ENCODE measurements around the gene PTPRN2. TPM values are rescaled to one million over a fixed set of nuclear protein-coding genes. Genes with fewer than 3 reads are reported as not detected.

PTPRN2 gene
- polyA plus RNA-seq, 1 donor = 1.7 TPM

- no peak for DNase-seq (ENCODE audit: low read depth)
Observed at GRCh38 chr7:157560710-157561522, 1026.7 kb downstream of the PTPRN2 start.

GRCh38 chr7:157560258-157560654, 1027.4 kb downstream of the PTPRN2 start:
- DNase-seq (ENCODE audit: low read depth) = no peak

GRCh38 chr7:157559596-157560257, 1027.9 kb downstream of the PTPRN2 start:
- no peak for DNase-seq (ENCODE audit: low read depth)

- DNase-seq (ENCODE audit: low read depth) = no peak
Observed at GRCh38 chr7:157558875-157559595, 1028.6 kb downstream of the PTPRN2 start.

- no peak for DNase-seq (ENCODE audit: low read depth)
Observed at GRCh38 chr7:157558516-157558874, 1029.1 kb downstream of the PTPRN2 start.

GRCh38 chr7:157558061-157558460, 1029.6 kb downstream of the PTPRN2 start:
- DNase-seq (ENCODE audit: low read depth) = no peak

GRCh38 chr7:157557263-157557662, 1030.4 kb downstream of the PTPRN2 start:
- DNase-seq (ENCODE audit: low read depth) = no peak

GRCh38 chr7:157556642-157556944, 1031.0 kb downstream of the PTPRN2 start:
- no peak for DNase-seq (ENCODE audit: low read depth)

GRCh38 chr7:157555944-157556641, 1031.5 kb downstream of the PTPRN2 start:
- no peak for DNase-seq (ENCODE audit: low read depth)

- no peak for DNase-seq (ENCODE audit: low read depth)
Observed at GRCh38 chr7:157555313-157555712, 1032.3 kb downstream of the PTPRN2 start.

- DNase-seq (ENCODE audit: low read depth) = no peak
Observed at GRCh38 chr7:157554393-157555238, 1033.0 kb downstream of the PTPRN2 start.

GRCh38 chr7:157553256-157553655, 1034.4 kb downstream of the PTPRN2 start:
- no peak for DNase-seq (ENCODE audit: low read depth)

GRCh38 chr7:157552295-157552993, 1035.2 kb downstream of the PTPRN2 start:
- DNase-seq (ENCODE audit: low read depth) = no peak

- no peak for DNase-seq (ENCODE audit: low read depth)
Observed at GRCh38 chr7:157551325-157552070, 1036.1 kb downstream of the PTPRN2 start.

- no peak for DNase-seq (ENCODE audit: low read depth)
Observed at GRCh38 chr7:157550300-157551275, 1037.0 kb downstream of the PTPRN2 start.

GRCh38 chr7:157549612-157550299, 1037.9 kb downstream of the PTPRN2 start:
- DNase-seq (ENCODE audit: low read depth) = no peak

- DNase-seq (ENCODE audit: low read depth) = no peak
Observed at GRCh38 chr7:157548691-157549303, 1038.8 kb downstream of the PTPRN2 start.

GRCh38 chr7:157547611-157548010, 1040.0 kb downstream of the PTPRN2 start:
- no peak for DNase-seq (ENCODE audit: low read depth)
